ENCODE results near the gene CPHXL. TPM values are rescaled to one million over a fixed set of nuclear protein-coding genes. Genes with fewer than 3 reads are reported as not detected.

The CPHXL gene
- total and polyA plus RNA-seq, 9 of the 15 experiments (the other 6 are each of a cell fraction or from before 2014, with no cell fraction given) = not detected

- TF ChIP-seq RNF219 (CRISPR knock-in tag; IDR thresholded peaks at IDR 0.05) (no peak), ZBTB17 (CRISPR knock-in tag; IDR thresholded peaks at IDR 0.05) (no peak), ZNF79 (CRISPR knock-in tag; IDR thresholded peaks at IDR 0.05; ENCODE audit: low read depth) (no peak), ATF3 (IDR thresholded peaks at IDR 0.05) (no peak), ATF3 (CRISPR knock-in tag; conservative IDR thresholded peaks at IDR 0.05) (no peak), ZBED1 (IDR thresholded peaks at IDR 0.05) (no peak), CBX3 (IDR thresholded peaks at IDR 0.05; ENCODE audit: borderline replicate concordance in 1 of 2, low read length in 2 of 2) (no peak), TEAD1 (CRISPR knock-in tag; IDR thresholded peaks at IDR 0.05) (no peak), PBX2 (CRISPR knock-in tag; IDR thresholded peaks at IDR 0.05; ENCODE audit: low read depth) (no peak), PBX2 (tag; conservative IDR thresholded peaks at IDR 0.05; ENCODE audit: low read depth) (no peak), RREB1 (CRISPR knock-in tag; IDR thresholded peaks at IDR 0.05) (no peak), FOS (IDR thresholded peaks at IDR 0.05; ENCODE audit: extremely low read depth, insufficient read length) (no peak)
Observed at GRCh38 chr16:75745823-75746222, 19.5 kb upstream of the CPHXL start (continued).

Measured in K562 (cell line).